Upper lobe of right lung (tissue), 1 donor: ENCODE data around the gene REPIN1. TPM values are rescaled to one million over a fixed set of nuclear protein-coding genes. Genes with fewer than 3 reads are reported as not detected.

ENCODE experiments used
- ATAC-seq: fragments of 200-7000 bp; cut with Tn5 transposase; one replicate; pipeline ENCODE4 v1.9.1; 2020; ENCODE audit warnings: mild to moderate bottlenecking, moderate library complexity
- DNase-seq: peaks from one replicate; pipeline ENCODE4 v3.0.0-alpha.2; 2020
- H3K27ac ChIP-seq: fragments of 200-600 bp; one replicate; pipeline ENCODE4 v1.8.0; 2022
- H3K27me3 ChIP-seq: fragments of 200-600 bp; one replicate; pipeline ENCODE4 v1.8.0; 2022; ENCODE audit warnings: mild to moderate bottlenecking
- H3K36me3 ChIP-seq: fragments of 200-600 bp; one replicate; pipeline ENCODE4 v1.8.0; 2022
- H3K4me1 ChIP-seq: fragments of 200-600 bp; one replicate; pipeline ENCODE4 v1.8.0; 2022
- H3K4me3 ChIP-seq: fragments of 200-600 bp; one replicate; pipeline ENCODE4 v1.8.0; 2022; ENCODE audit warnings: mild to moderate bottlenecking
- H3K9me3 ChIP-seq: fragments of 200-600 bp; one replicate; pipeline ENCODE4 v1.8.0; 2022
- CTCF ChIP-seq: fragments of 200-600 bp; IDR thresholded peaks from one replicate; pipeline ENCODE4 v1.8.0; 2022; ENCODE audit warnings: antibody characterized with exemption
- intact Hi-C: fragments of 100-400 bp; cut with DNase I; formaldehyde crosslinking; loops from one replicate; pipeline ENCODE4 v1.11.0; 2022
- total RNA-seq: library from RNA; stranded (reverse); fragmentation: NEBNext Ultra II Directional; extraction: Animal tissue kit (Norgen Biotek cat#: 25700); gene quantifications from one replicate; pipeline ENCODE4 v1.2.1, GENCODE V29; 2021
- donor health status: DM: no; HTN: yes; CAD: no; lungs with severe emphysema.

The REPIN1 gene
- total RNA-seq, 1 donor from 2014 or later = 93.7 TPM

GRCh38 chr7:150406567-150407421 lies 38.2 kb downstream of the REPIN1 start:
- DNase-seq (peak; percentile 51), ATAC-seq (no peak)
- Histone ChIP-seq H3K27ac (peak overlapping the region; percentile 94), H3K4me1 (peaks cover 21% of the 10 kb centered on the region), H3K9me3 (no peaks in the 10 kb centered on the region), H3K4me3 (peak overlapping the region; percentile 70), H3K27me3 (no peaks in the 10 kb centered on the region), H3K36me3 (no peaks in the 10 kb centered on the region)
- intact Hi-C loops = no loop called here
- TF ChIP-seq CTCF = no peak

- no peaks in the 10 kb centered on the region for H3K36me3 ChIP-seq
- intact Hi-C loops = no loop called here
- ATAC-seq (no peak), DNase-seq (peak; percentile 60)
- no peak for TF ChIP-seq CTCF
- H3K4me1 ChIP-seq = peaks cover 21% of the 10 kb centered on the region
- H3K27me3 ChIP-seq = no peaks in the 10 kb centered on the region
- H3K4me3 ChIP-seq = no peak overlapping the region
- H3K27ac ChIP-seq = no peak overlapping the region
- no peaks in the 10 kb centered on the region for H3K9me3 ChIP-seq
These were observed 39.2 kb downstream of the REPIN1 start for GRCh38 chr7:150407588-150408392.

- Histone ChIP-seq H3K4me1 (peaks cover 19% of the 10 kb centered on the region), H3K9me3 (no peaks in the 10 kb centered on the region), H3K27ac (no peak overlapping the region), H3K36me3 (no peaks in the 10 kb centered on the region), H3K4me3 (no peak overlapping the region), H3K27me3 (no peaks in the 10 kb centered on the region)
- no peak for DNase-seq
- intact Hi-C loops = no loop called here
- TF ChIP-seq CTCF = no peak
- no peak for ATAC-seq
These were observed 40.0 kb downstream of the REPIN1 start for GRCh38 chr7:150408393-150409299.

GRCh38 chr7:150409300-150410030 lies 40.8 kb downstream of the REPIN1 start:
- no peaks in the 10 kb centered on the region for H3K36me3 ChIP-seq

More at GRCh38 chr7:150409300-150410030, 40.8 kb downstream of the REPIN1 start:
- Histone ChIP-seq H3K27me3 (no peaks in the 10 kb centered on the region), H3K4me1 (peaks cover 11% of the 10 kb centered on the region), H3K9me3 (no peaks in the 10 kb centered on the region), H3K27ac (no peak overlapping the region), H3K4me3 (no peak overlapping the region)
- DNase-seq (no peak), ATAC-seq (no peak)
- intact Hi-C loops = no loop called here
- no peak for TF ChIP-seq CTCF
